ENCODE data around the gene CALML5.

DNA sequence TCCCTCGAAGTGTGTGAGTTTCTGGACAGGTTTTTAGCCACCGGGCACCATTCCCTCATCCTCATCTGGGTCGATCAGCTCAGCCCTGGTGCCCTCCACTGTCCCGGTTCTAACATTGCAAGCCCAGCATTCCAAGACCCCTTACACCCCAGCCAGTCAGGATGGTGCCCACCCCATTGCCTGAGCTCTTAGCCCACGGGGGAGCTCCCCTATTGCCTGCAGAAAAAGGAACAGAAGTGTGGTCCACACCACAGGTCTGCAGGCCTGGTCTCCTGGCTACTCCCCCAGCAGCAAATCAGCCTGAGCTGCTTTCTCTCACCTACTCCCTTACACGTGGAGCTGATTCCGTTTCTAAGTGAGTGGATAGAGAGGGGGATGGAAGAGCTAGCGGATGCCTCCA is 4.8 kb downstream of the CALML5 start:
- TF ChIP-seq, protein P1, sequence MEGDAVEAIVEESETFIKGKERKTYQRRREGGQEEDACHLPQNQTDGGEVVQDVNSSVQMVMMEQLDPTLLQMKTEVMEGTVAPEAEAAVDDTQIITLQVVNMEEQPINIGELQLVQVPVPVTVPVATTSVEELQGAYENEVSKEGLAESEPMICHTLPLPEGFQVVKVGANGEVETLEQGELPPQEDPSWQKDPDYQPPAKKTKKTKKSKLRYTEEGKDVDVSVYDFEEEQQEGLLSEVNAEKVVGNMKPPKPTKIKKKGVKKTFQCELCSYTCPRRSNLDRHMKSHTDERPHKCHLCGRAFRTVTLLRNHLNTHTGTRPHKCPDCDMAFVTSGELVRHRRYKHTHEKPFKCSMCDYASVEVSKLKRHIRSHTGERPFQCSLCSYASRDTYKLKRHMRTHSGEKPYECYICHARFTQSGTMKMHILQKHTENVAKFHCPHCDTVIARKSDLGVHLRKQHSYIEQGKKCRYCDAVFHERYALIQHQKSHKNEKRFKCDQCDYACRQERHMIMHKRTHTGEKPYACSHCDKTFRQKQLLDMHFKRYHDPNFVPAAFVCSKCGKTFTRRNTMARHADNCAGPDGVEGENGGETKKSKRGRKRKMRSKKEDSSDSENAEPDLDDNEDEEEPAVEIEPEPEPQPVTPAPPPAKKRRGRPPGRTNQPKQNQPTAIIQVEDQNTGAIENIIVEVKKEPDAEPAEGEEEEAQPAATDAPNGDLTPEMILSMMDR (conservative IDR thresholded peaks at IDR 0.05 in 1 of 2, IDR thresholded peaks at IDR 0.05 in 1 of 2; ENCODE audit: low read depth in 1 of 2, low read length in 2 of 2) = no peak
- TF ChIP-seq EZH2 (IDR thresholded peaks at IDR 0.05; ENCODE audit: low read length, missing control alignments) = no peak
